GM18867 (cell line): ENCODE measurements around the gene LGI4.

Source experiments
- ATAC-seq: cut with Tn5 transposase; IDR thresholded peaks from one replicate; pipeline ENCODE4 v1.9.1; 2021; ENCODE audit warnings: mild to moderate bottlenecking, moderate library complexity; ENCODE audit not compliant: unreplicated experiment

Gene LGI4

GRCh38 chr19:35134601-35135242, at the start of gene LGI4:
LGI4 (minus strand) TSS chr19:35135059; CDS start chr19:35134680, 379 bp downstream.
- ATAC-seq, result no peak

GRCh38 chr19:35184267-35184666, 49.4 kb upstream of the LGI4 start:
- no peak for ATAC-seq

- no peak for ATAC-seq
These were observed 46.5 kb upstream of the LGI4 start for GRCh38 chr19:35181387-35181786.

GRCh38 chr19:35179830-35180229, 45.0 kb upstream of the LGI4 start:
- no peak for ATAC-seq

GRCh38 chr19:35178701-35179100, 43.8 kb upstream of the LGI4 start:
- no peak for ATAC-seq

- ATAC-seq, result no peak
These were observed 42.8 kb upstream of the LGI4 start for GRCh38 chr19:35177377-35178274.

- ATAC-seq, result no peak
These were observed 41.3 kb upstream of the LGI4 start for GRCh38 chr19:35176181-35176570.

- no peak for ATAC-seq
These were observed 39.4 kb upstream of the LGI4 start for GRCh38 chr19:35174226-35174625.

- no peak for ATAC-seq
These were observed 36.9 kb upstream of the LGI4 start for GRCh38 chr19:35171730-35172129.

- no peak for ATAC-seq
These were observed 35.7 kb upstream of the LGI4 start for GRCh38 chr19:35170359-35171061.

- no peak for ATAC-seq
These were observed 34.5 kb upstream of the LGI4 start for GRCh38 chr19:35169221-35169995.

GRCh38 chr19:35168196-35168595, 33.3 kb upstream of the LGI4 start:
- no peak for ATAC-seq

GRCh38 chr19:35167251-35168119, 32.6 kb upstream of the LGI4 start:
- no peak for ATAC-seq

GRCh38 chr19:35166100-35167063, 31.5 kb upstream of the LGI4 start:
- no peak for ATAC-seq

- no peak for ATAC-seq
These were observed 30.6 kb upstream of the LGI4 start for GRCh38 chr19:35165200-35166058.

- ATAC-seq, result no peak
These were observed 29.6 kb upstream of the LGI4 start for GRCh38 chr19:35164418-35164817.

GRCh38 chr19:35162471-35163326, 27.8 kb upstream of the LGI4 start:
- ATAC-seq, result no peak
